WTC11 (cell line): Measurements from ENCODE around the gene AFF2. TPM values are rescaled to one million over a fixed set of nuclear protein-coding genes. Genes with fewer than 3 reads are reported as not detected.

Experiments
- ATAC-seq: fragments of 200-7000 bp; cut with Tn5 transposase; 2 replicates; pipeline ENCODE4 v1.10.0; 2021; ENCODE audit warnings: mild to moderate bottlenecking, moderate library complexity
- CTCF ChIA-PET: fragments of 300-600 bp; sonication (Branson Sonifier 250); formaldehyde crosslinking; loops from one replicate; lab custom pipeline; 2021; ENCODE audit warnings: antibody characterized with exemption; lab: Charles Lee
- POLR2A ChIA-PET: fragments of 350-600 bp; sonication (Branson Sonifier 250); formaldehyde crosslinking; loops from one replicate; lab custom pipeline; 2021; ENCODE audit warnings: antibody characterized with exemption; lab: Charles Lee
- DNase-seq: peaks from one replicate; pipeline ENCODE4 v3.0.0; 2021; ENCODE audit warnings: low spot score
- H3K27ac Mint-ChIP-seq: 2 replicates; pipeline ENCODE4 v1.8.0; 2021; ENCODE audit warnings: mixed read lengths
- H3K27me3 Mint-ChIP-seq: 2 replicates; pipeline ENCODE4 v1.8.0; 2021; ENCODE audit warnings: low read depth, mild to moderate bottlenecking, moderate library complexity, mixed read lengths
- H3K36me3 Mint-ChIP-seq: 2 replicates; pipeline ENCODE4 v1.8.0; 2021; ENCODE audit warnings: mixed read lengths
- H3K4me1 Mint-ChIP-seq: 2 replicates; pipeline ENCODE4 v1.8.0; 2022; ENCODE audit warnings: mixed read lengths
- H3K4me3 Mint-ChIP-seq: 2 replicates; pipeline ENCODE4 v1.8.0; 2021; ENCODE audit warnings: mild to moderate bottlenecking, moderate library complexity, mixed read lengths
- H3K9me3 Mint-ChIP-seq: 2 replicates; pipeline ENCODE4 v1.8.0; 2021; ENCODE audit warnings: mixed read lengths
- CREB1 ChIP-seq: sonication (generic); formaldehyde crosslinking; IDR thresholded peaks from 2 replicates; pipeline ENCODE4 v1.8.0; 2023; ENCODE audit warnings: mild to moderate bottlenecking, missing genetic modification reagents
- EMX1 ChIP-seq: fragments of 250-450 bp; sonication (Bioruptor Pico); IDR thresholded peaks from 2 replicates; pipeline ENCODE4 v1.8.0; 2021; ENCODE audit warnings: mild to moderate bottlenecking
- ESRRA ChIP-seq: sonication (generic); formaldehyde crosslinking; IDR thresholded peaks from 2 replicates; pipeline ENCODE4 v1.8.1; 2022; ENCODE audit warnings: mild to moderate bottlenecking, missing genetic modification reagents, borderline replicate concordance
- ETV6 ChIP-seq: sonication (generic); formaldehyde crosslinking; IDR thresholded peaks from 2 replicates; pipeline ENCODE4 v1.8.1; 2022; ENCODE audit warnings: mild to moderate bottlenecking, missing genetic modification reagents
- GTF2I ChIP-seq: fragments of 250-450 bp; sonication (Bioruptor Pico); conservative IDR thresholded peaks from 2 replicates; pipeline ENCODE4 v1.4.0; 2021; ENCODE audit warnings: mild to moderate bottlenecking
- IRF2 ChIP-seq: sonication (generic); formaldehyde crosslinking; IDR thresholded peaks from 2 replicates; pipeline ENCODE4 v1.8.0; 2022; ENCODE audit warnings: low read depth, missing genetic modification reagents, borderline replicate concordance
- NFATC4 ChIP-seq: fragments of 250-450 bp; sonication (Bioruptor Pico); IDR thresholded peaks from 2 replicates; pipeline ENCODE4 v1.9.0; 2021; ENCODE audit warnings: mild to moderate bottlenecking
- NFYB ChIP-seq: sonication (generic); formaldehyde crosslinking; conservative IDR thresholded peaks from 2 replicates; pipeline ENCODE4 v1.8.0; 2022; ENCODE audit warnings: low read depth, missing genetic modification reagents
- RELA ChIP-seq: sonication (generic); formaldehyde crosslinking; IDR thresholded peaks from 2 replicates; pipeline ENCODE4 v1.8.1; 2022; ENCODE audit warnings: missing genetic modification reagents, mild to moderate bottlenecking, borderline replicate concordance
- RORB ChIP-seq: fragments of 250-450 bp; sonication (Bioruptor Pico); IDR thresholded peaks from 2 replicates; pipeline ENCODE4 v1.9.0; 2021; ENCODE audit warnings: mild to moderate bottlenecking
- TP53 ChIP-seq: sonication (generic); formaldehyde crosslinking; IDR thresholded peaks from 2 replicates; pipeline ENCODE4 v1.8.1; 2023; ENCODE audit warnings: mild to moderate bottlenecking, missing genetic modification reagents
- ZNF121 ChIP-seq: sonication (generic); formaldehyde crosslinking; IDR thresholded peaks from 2 replicates; pipeline ENCODE4 v1.8.0; 2023; ENCODE audit warnings: missing genetic modification reagents
- ZNF263 ChIP-seq: sonication (generic); formaldehyde crosslinking; IDR thresholded peaks from 2 replicates; pipeline ENCODE4 v1.8.1; 2022; ENCODE audit warnings: low read depth, mild to moderate bottlenecking, moderate library complexity, missing genetic modification reagents
- ZNF317 ChIP-seq: sonication (generic); formaldehyde crosslinking; IDR thresholded peaks from 2 replicates; pipeline ENCODE4 v1.8.1; 2023; ENCODE audit warnings: low read depth, mild to moderate bottlenecking, moderate library complexity, missing genetic modification reagents, borderline replicate concordance
- ZNF671 ChIP-seq: fragments of 250-450 bp; sonication (Bioruptor Pico); IDR thresholded peaks from 2 replicates; pipeline ENCODE4 v1.8.0; 2021; ENCODE audit warnings: mild to moderate bottlenecking
- total RNA-seq: library from RNA; stranded (reverse); gene quantifications from 3 replicates; pipeline ENCODE4 v1.2.3, GENCODE V29; 2021
- TF ChIP-seq, protein P1 (sequence below): fragments of 250-450 bp; sonication (Bioruptor Pico); conservative IDR thresholded peaks from 2 replicates; pipeline ENCODE4 v1.9.0; 2021; ENCODE audit warnings: mild to moderate bottlenecking
- TF ChIP-seq, protein P2 (sequence below): sonication (generic); formaldehyde crosslinking; IDR thresholded peaks from 2 replicates; pipeline ENCODE4 v1.8.1; 2023; ENCODE audit warnings: mild to moderate bottlenecking, missing genetic modification reagents, moderate library complexity
- TF ChIP-seq, protein P3 (sequence below): sonication (generic); formaldehyde crosslinking; IDR thresholded peaks from 2 replicates; pipeline ENCODE4 v1.8.1; 2023; ENCODE audit warnings: mild to moderate bottlenecking, missing genetic modification reagents
- TF ChIP-seq, protein P4 (sequence below): sonication (generic); formaldehyde crosslinking; IDR thresholded peaks from 2 replicates; pipeline ENCODE4 v1.8.1; 2023; ENCODE audit warnings: mild to moderate bottlenecking, moderate library complexity, missing genetic modification reagents
- TF ChIP-seq, protein P5 (sequence below): sonication (generic); formaldehyde crosslinking; IDR thresholded peaks from 2 replicates; pipeline ENCODE4 v1.8.0; 2022; ENCODE audit warnings: mild to moderate bottlenecking, missing genetic modification reagents

Gene AFF2
- total RNA-seq, 1 experiment from 2014 or later: 7.6 TPM

DNA sequence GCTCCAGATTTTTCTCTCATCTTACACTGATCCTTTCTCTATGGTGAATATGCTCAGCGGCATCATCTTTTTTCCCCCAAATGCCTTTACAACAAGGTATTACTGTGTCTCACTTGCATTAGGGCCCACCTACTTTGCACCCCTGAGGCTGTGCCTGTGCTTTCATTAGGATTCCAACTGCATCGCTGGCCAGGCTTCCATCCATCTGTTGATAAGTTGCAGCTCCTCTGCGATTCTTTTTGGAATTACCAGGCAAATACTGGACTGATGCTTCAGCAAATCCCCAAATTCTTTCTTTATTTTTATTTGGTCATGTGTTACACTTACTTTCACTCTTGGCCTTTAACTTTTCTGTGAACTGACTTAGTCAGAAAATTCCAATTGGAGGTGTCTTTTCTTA, 77.3 kb downstream of the AFF2 start:
- Mint-ChIP-seq H3K27ac (no peak overlapping the region), H3K36me3 (0 out of 2 replicates have a peak, but pooled peaks cover 3% of the 10 kb centered on the region), H3K9me3 (peaks cover 6% of the 10 kb centered on the region), H3K27me3 (no peaks in the 10 kb centered on the region), H3K4me3 (no peak overlapping the region), H3K4me1 (0 out of 2 replicates have a peak, but pooled peaks cover 2% of the 10 kb centered on the region)
- DNase-seq (no peak), ATAC-seq (no peak)
- TF ChIP-seq ZNF317 (CRISPR knock-in tag) (no peak), CREB1 (CRISPR knock-in tag) (no peak), TP53 (CRISPR knock-in tag) (no peak), RORB (CRISPR knock-in tag) (no peak), GTF2I (CRISPR knock-in tag) (no peak), NFATC4 (CRISPR knock-in tag) (no peak), ZNF121 (no peak)
- TF ChIP-seq, protein P1, sequence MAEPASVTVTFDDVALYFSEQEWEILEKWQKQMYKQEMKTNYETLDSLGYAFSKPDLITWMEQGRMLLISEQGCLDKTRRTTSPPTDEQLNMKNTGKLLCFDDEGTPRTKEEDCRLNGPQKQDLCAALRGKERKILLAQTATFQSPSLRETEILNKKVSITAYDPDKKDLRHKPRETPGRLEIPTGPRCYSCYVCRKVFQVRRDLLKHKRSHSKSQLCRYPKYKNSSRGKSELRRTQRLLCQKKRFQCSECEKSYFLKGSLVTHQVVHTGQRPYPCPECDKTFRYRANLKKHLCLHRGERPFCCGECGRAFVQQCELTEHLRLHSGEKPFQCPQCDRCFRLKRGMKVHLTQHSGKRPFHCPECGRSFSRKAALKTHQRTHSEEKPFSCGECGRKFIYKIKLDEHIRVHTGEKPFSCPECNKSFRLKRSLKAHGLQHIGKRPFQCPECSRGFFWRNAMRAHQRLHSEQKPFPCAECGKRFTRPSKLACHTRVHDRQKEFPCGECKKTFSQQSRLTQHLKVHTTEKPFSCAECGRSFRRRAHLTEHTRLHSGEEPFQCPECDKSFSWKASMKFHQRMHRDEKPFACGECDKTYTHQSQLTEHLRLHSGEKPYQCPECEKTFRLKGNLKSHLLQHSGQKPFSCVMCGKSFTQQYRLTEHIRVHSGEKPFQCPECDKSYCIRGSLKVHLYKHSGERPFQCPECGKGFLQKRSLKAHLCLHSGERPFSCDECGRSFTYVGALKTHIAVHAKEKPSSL (CRISPR knock-in tag): no peak
- CTCF ChIA-PET: no interaction called here
- POLR2A ChIA-PET: no interaction called here

DNA sequence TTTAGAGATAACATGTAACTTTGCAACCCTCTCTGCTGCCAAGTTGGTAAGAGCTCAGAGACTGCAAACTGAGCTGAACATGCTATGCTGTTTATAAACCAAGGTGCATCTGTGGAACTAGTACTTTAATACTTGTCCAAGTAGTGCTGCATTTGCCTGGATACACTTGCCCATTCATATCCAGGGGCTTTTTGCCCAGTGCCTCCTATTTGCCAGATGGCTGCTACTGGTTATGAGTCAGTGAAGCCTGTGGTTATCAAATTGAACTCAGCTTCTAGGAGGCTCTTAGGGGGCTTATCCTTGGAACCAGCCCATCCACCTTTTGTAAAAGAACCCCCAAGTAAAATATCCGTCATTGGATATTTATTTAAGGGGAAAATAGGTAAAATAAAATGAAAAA, 79.6 kb downstream of the AFF2 start:
- no peak overlapping the region for H3K4me3 Mint-ChIP-seq
- H3K27me3 Mint-ChIP-seq: no peaks in the 10 kb centered on the region
- TF ChIP-seq ZNF263 (CRISPR knock-in tag) (no peak), ESRRA (CRISPR knock-in tag) (no peak), IRF2 (no peak), ZNF121 (no peak), NFYB (CRISPR knock-in tag) (no peak), ZNF671 (no peak), EMX1 (CRISPR knock-in tag) (no peak), ETV6 (CRISPR knock-in tag) (no peak), RELA (no peak), NFATC4 (CRISPR knock-in tag) (no peak)
- TF ChIP-seq, protein P2, sequence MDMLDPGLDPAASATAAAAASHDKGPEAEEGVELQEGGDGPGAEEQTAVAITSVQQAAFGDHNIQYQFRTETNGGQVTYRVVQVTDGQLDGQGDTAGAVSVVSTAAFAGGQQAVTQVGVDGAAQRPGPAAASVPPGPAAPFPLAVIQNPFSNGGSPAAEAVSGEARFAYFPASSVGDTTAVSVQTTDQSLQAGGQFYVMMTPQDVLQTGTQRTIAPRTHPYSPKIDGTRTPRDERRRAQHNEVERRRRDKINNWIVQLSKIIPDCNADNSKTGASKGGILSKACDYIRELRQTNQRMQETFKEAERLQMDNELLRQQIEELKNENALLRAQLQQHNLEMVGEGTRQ (CRISPR knock-in tag): no peak
- TF ChIP-seq, protein P3, sequence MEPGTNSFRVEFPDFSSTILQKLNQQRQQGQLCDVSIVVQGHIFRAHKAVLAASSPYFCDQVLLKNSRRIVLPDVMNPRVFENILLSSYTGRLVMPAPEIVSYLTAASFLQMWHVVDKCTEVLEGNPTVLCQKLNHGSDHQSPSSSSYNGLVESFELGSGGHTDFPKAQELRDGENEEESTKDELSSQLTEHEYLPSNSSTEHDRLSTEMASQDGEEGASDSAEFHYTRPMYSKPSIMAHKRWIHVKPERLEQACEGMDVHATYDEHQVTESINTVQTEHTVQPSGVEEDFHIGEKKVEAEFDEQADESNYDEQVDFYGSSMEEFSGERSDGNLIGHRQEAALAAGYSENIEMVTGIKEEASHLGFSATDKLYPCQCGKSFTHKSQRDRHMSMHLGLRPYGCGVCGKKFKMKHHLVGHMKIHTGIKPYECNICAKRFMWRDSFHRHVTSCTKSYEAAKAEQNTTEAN (CRISPR knock-in tag): no peak
- TF ChIP-seq, protein P4, sequence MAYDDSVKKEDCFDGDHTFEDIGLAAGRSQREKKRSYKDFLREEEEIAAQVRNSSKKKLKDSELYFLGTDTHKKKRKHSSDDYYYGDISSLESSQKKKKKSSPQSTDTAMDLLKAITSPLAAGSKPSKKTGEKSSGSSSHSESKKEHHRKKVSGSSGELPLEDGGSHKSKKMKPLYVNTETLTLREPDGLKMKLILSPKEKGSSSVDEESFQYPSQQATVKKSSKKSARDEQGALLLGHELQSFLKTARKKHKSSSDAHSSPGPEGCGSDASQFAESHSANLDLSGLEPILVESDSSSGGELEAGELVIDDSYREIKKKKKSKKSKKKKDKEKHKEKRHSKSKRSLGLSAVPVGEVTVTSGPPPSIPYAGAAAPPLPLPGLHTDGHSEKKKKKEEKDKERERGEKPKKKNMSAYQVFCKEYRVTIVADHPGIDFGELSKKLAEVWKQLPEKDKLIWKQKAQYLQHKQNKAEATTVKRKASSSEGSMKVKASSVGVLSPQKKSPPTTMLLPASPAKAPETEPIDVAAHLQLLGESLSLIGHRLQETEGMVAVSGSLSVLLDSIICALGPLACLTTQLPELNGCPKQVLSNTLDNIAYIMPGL: no peak
- TF ChIP-seq, protein P5, sequence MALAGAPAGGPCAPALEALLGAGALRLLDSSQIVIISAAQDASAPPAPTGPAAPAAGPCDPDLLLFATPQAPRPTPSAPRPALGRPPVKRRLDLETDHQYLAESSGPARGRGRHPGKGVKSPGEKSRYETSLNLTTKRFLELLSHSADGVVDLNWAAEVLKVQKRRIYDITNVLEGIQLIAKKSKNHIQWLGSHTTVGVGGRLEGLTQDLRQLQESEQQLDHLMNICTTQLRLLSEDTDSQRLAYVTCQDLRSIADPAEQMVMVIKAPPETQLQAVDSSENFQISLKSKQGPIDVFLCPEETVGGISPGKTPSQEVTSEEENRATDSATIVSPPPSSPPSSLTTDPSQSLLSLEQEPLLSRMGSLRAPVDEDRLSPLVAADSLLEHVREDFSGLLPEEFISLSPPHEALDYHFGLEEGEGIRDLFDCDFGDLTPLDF: no peak
- CTCF ChIA-PET: no interaction called here
- H3K27ac Mint-ChIP-seq: no peak overlapping the region
- H3K9me3 Mint-ChIP-seq: peaks cover 8% of the 10 kb centered on the region
- H3K4me1 Mint-ChIP-seq: no peaks in the 10 kb centered on the region
- DNase-seq (no peak), ATAC-seq (no peak)
- POLR2A ChIA-PET: no interaction called here
- 0 out of 2 replicates have a peak, but pooled peaks cover 3% of the 10 kb centered on the region for H3K36me3 Mint-ChIP-seq
